Astrocyte (in vitro differentiated cells and primary cell): Measurements from ENCODE around the gene KIF1A.

Experiments used
- EZH2 ChIP-seq: IDR thresholded peaks from 2 replicates; pipeline ENCODE4 v1.6.1; 2012; ENCODE audit warnings: mild to moderate bottlenecking, low read length, inconsistent platforms; ENCODE audit not compliant: insufficient read depth
- TF ChIP-seq, protein P1 (sequence below): IDR thresholded peaks from 2 replicates; pipeline ENCODE4 v1.5.1; 2011; ENCODE audit warnings: low read depth, mild to moderate bottlenecking, inconsistent platforms, low read length, moderate library complexity; ENCODE audit not compliant: insufficient read depth

DNA sequence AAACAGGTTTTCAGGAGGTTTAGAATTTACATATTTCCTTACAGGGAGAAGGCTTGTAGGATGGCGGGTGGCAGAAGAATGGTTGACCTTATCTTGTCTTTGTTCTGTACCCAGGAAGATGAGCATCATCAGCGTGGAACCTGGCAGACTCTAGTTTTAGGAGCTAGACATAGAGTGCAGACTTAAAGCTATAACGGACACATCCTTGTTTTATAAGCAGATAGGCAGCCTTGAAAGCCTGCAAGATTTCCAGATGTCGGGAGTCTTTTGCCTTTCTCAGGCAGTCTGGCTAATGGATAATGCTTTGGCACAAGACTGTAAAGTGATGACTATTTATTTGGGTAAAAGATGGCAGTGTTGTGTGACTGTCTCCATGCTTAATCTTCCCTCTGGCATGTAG, 149.1 kb downstream of the KIF1A start:
- TF ChIP-seq, protein P1, sequence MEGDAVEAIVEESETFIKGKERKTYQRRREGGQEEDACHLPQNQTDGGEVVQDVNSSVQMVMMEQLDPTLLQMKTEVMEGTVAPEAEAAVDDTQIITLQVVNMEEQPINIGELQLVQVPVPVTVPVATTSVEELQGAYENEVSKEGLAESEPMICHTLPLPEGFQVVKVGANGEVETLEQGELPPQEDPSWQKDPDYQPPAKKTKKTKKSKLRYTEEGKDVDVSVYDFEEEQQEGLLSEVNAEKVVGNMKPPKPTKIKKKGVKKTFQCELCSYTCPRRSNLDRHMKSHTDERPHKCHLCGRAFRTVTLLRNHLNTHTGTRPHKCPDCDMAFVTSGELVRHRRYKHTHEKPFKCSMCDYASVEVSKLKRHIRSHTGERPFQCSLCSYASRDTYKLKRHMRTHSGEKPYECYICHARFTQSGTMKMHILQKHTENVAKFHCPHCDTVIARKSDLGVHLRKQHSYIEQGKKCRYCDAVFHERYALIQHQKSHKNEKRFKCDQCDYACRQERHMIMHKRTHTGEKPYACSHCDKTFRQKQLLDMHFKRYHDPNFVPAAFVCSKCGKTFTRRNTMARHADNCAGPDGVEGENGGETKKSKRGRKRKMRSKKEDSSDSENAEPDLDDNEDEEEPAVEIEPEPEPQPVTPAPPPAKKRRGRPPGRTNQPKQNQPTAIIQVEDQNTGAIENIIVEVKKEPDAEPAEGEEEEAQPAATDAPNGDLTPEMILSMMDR, result no peak
- TF ChIP-seq EZH2, result no peak
